GM19043 (cell line): Measurements from ENCODE around the gene ACAD10.
"Not testable (repeated sequence)": the region's sequence is repeated elsewhere in the genome, so short reads cannot be mapped to it uniquely, and the experiment has no call there.

Experiments
- ATAC-seq: cut with Tn5 transposase; IDR thresholded peaks from one replicate; pipeline ENCODE4 v1.9.1; 2021; ENCODE audit warnings: low read depth; ENCODE audit not compliant: unreplicated experiment

Gene ACAD10

DNA sequence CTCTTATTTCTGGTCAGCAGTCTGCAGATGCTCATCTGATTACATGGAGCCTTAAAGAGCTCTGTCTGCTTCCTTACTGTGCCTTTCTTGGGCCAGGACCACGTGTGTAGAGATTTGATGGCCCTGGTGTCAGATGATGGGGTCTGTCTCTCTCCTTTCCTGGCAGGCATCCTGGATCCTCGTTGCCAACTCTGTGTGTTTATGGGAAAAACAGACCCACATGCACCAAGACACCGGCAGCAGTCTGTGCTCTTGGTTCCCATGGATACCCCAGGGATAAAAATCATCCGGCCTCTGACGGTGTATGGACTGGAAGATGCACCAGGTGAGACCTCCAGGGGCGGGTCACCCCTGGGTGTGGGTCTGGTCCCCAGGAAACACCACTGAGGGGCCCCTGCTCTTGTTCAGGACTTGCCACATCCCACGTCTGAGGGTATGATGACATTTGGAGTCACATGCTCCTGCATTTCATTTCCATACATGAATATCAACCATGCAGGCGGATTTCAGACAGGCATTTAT, 62.4 kb downstream of the ACAD10 start:
- ATAC-seq, result no peak

DNA sequence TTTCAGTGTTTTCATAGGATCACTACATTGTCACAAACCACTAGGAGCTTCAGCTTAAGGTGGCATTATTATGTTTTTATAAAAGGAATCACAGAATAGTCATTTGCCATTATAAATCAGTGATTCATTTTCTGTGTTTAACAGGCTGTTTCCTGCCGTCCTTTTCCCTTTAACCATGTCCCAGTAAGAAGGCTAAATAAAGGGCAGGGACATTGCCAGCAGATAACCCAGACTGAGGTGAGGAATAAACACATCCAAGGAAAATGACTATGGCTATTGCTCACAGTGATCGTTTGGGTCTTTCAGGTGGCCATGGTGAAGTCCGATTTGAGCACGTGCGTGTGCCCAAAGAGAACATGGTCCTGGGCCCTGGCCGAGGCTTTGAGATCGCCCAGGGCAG, 63.0 kb downstream of the ACAD10 start:
- ATAC-seq, result no peak

DNA sequence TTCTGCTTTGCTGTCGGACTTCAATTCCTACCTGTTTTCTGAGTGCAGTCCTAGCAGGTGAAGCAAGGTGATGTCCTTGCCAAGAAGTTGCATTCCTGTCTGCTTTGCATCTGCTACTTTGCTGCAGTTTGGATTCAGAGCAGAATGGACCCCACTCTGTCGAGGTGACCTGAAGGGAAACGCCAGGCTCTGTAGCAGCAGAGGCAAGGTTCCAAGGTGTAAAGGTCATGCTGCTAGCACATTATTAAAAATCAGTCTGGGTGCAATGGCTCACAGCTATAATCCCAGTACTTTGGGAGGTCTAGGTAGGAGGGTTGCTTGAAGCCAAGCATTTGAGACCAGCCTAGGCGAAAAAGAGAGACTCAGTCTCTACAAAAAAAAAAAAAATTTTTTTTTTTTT, 63.5 kb downstream of the ACAD10 start:
- ATAC-seq, result no peak

DNA sequence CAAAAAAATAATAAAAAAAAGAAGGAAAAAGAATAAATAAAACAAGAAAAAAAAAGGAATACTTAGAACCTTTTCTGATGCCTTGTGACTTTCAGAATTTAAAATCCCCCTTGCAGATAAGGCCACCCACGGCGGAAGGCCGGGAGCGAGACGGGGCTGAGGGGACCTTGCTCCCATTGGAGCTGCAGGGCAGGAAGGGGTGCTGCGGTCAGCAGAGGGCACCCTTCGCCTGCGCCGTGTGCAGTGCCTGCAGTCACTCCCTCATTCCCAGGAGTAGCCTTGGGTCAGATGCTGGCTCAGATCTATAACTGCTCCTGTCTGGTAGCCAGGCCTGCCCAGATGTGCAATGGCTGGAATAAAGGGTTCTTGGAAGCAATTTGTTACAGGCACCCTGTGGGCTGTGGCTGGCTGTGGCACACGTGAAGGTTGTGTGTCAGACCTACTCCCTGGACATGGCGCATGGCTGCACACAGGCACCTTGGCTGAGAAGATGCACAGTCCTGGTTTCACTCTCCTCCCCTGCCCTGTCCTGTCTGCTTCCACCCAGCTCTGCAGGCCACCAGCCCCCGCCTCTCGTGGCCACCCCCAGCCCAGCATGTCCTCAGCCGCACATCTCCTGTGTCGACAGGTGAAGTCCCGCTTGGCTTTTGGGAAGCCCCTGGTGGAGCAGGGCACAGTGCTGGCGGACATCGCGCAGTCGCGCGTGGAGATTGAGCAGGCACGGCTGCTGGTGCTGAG, 67.5 kb downstream of the ACAD10 start:
- ATAC-seq, result no peak

DNA sequence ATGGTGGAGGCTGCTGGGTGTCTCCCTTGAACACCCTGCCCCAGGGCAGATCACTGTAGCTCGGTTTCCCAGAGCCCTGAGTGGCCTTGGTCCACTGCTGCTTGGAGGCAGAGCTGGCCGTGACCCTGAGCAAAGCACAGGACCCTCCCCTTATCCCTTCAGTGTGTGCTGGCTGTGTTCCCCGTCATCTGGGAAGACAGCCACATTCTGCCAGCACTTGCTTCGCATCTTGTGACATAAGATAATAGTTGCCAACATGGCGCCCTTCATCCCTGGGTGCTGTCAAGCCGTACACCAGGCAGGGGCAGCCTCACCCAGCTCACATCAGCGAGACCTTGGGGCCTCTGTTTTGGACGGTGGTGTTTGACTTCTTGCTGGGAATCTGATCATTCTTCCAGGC, 68.8 kb downstream of the ACAD10 start:
- ATAC-seq, result no peak

DNA sequence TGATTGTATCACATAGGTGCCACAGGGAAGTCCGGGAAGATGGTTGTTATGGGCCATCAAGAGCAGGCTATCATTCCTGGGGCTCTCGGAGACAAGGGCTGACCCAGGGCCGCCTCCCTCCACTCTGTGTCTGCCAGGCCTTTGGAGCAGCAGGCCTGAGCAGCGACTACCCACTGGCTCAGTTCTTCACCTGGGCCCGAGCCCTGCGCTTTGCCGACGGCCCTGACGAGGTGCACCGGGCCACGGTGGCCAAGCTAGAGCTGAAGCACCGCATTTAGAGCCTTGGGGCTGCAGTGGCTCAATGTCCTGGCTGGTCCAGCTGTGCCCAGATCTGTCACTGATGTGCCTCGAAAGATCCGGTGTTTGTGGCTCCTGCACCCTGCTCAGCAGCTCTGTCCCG, 70.3 kb downstream of the ACAD10 start:
- no peak for ATAC-seq

DNA sequence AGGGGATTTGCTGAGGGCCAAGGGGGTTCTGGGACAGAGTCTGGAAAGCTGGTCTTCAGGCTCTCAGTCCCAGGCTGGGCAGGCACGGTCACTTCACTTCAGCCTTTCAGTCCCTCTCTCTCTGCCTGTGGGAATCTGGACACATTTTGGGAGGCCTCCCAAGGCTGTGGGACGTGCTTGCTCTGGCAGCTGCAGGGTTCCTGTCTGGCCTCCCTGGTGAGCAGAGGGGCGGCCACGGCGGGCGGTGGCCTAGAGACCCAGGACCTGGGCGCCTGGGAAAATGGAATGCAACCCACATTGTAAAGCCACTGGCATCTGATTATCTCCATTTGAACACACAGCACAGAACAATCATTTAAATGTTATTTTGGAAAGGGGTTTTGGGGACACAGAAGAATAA, 70.8 kb downstream of the ACAD10 start:
- no peak for ATAC-seq

DNA sequence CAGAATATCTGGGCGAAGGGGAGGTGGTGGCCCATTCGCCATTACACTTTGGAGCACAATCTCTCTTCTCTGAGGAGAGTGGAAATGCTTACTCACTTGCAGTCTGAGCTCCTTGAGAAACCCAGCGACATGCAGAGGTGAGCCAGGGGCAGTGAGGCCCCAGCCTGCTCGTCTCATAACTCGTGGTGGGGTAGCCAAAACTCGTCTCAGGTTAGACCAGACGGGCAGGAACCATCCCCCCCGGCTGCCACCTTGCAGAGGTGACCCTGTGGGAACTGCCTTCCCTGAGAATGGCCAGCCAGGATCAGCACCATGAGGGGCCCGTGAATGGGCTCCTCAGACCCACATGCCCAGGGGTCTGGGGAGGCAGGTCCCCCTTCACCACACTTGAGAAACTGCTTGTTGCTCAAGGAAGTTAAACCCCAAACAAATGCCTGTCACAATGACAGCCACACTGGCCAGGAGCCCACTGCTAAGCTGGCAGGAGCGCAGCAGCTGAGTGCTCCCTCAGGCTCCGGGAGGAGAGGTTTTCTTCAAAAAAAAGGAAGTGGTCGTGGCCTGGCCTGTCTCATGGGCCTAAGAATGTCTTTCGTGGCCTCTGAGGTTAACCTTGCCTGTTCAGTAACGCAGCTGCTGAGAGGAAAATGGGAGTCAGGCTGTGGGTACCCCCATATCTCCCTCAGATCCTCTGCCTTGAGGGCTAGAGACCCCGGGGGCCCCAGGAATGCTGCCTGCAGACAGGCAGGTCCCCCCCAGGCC, 71.7 kb downstream of the ACAD10 start:
- peak; percentile 44 for ATAC-seq

DNA sequence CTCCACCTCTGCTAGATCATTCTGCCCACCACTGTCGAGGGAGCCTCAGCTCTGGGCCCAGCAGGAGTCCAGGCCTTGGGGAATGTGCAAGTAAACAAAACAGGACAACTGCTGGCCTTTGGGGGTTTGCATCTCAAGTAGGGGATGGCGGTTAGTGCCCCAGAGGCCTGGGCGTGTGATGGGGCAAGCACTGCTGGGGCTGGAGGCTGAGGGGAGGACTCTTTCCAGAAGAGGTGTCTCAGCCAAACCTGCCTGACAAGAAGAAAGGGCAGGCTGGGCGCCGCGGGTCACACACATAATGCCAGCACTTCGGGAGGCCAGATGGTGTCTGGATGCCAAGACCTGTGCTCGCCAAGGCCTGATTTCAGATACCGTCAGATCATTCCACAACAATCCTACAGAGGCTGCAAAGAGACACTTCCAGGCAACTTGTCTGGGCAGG, 72.3 kb downstream of the ACAD10 start:
- no peak for ATAC-seq

DNA sequence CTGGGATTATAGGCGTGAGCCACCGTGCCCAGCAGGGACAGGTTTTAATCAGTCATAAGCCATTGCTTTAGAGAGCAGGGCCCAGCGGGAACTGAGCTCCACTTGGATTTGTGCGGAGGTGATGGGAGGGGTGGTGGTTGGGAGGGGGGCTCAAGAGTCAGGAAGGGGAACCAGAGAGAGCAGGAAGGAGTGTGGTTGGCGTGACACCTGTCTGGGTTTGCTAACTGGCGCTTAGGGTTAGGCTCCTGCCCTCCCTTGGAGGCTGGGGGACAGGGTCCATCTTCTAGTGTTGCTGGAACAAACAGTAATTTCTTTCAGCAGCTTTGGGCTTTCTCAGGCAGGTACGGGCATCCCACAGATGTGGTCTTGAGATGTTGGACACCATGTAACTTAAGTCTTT, 73.4 kb downstream of the ACAD10 start:
- ATAC-seq, result no peak

DNA sequence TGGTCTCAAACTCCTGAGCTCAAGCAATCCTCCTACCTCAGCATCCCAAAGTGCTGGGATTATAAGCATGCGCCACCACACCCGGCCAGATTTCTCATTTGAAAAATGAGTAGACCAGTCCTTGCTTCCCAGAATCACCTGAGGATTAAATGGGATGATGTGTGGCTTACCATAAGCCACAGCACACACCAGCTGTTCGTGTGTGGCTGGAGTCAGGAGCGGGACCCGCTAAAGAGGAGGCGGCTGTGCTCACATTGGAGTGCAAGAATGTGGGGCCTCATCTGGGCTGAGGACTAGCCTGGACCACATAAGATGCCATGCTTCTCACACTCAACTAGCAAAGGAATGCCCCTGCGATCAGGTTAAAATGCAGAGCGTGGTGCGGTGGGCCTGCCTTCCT, 74.1 kb downstream of the ACAD10 start:
- ATAC-seq, result no peak

DNA sequence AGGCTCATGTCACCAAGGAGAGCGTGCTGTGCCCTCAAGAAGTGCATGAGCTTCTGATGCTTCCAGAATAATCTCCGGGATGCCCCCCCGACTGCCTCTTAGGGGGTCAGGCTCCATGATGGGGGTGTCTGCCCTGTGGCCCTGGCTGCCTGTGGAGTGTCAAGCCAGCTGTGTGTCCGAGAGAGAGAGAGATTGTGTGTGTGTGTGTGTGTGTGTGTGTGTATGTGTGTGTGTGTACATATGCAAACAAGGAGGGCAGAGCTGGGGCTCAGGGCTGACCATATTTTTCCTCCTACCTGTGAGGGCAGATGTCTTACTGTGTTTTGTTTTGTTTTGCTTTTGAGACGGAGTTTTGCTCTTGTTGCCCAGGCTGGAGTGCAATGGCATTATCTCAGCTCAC, 75.2 kb downstream of the ACAD10 start:
- ATAC-seq, result no peak

DNA sequence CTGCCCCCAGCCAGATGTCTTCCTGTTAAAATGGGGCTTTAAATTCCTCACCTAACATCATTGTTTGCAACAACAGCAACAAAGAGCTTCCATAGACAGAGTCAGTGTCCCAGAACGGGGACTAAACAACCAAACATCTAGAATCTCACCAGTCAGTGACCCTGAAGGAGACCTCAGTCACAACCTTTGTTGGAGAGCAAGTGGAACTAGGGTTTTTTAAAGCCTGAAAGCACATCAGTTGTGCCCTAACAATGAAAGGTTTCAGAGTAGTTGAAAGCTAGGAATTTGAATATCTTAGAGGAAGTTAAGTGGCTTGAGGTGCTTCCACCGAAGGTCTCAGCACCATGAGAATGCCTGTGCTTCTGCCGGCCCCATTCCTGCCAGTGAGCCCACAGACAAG, 75.9 kb downstream of the ACAD10 start:
- no peak for ATAC-seq

DNA sequence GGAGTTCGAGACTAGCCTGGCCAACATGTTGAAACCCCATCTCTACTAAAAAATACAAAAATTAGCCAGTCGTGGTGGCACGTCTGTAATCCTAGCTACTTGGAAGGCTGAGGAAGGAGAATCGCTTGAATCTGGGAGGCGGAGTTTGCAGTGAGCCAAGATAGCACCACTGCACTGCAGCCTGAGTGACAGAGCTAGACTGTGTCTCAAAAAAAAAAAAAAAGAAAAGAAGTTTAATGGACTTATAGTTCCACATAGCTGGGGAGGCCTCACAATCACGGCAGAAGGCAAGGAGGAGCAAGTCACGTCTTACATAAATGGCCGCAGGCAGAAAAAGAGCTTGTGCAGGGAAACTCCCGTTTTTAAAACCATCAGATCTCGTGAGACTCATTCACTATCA, 77.7 kb downstream of the ACAD10 start:
- not testable (repeated sequence) for ATAC-seq

DNA sequence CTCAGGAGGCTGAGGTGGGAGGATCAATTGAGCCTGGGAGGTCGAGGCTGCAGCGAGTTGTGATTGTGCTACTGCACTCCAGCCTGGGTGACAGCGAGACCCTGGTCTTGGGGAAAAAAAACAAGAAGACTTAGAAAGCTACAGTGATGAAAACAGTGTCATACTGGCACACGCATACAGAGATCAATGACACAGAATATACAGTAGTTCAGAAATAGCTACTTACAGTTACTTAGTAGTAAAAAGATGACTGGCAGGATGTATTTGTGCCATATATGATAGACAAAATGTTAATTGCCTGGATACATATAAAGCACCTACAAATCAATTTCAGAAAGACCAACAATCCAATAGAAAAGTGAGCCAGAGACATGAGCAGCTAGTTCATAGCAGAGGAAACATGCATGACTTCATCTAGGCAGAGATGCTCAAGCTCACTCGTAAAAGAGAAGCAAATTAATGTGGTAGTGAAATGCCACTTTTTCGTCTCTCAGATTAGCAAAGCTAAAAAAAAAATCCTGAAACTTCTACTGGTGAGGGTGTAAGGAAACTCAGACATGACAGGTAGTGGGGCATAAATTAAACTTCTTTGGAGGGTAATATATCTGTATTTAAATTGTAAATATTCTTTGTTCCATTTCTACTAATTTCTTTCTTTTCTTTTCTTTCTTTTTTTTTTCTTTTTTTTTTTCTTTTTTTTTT, 78.4 kb downstream of the ACAD10 start:
- no peak for ATAC-seq

DNA sequence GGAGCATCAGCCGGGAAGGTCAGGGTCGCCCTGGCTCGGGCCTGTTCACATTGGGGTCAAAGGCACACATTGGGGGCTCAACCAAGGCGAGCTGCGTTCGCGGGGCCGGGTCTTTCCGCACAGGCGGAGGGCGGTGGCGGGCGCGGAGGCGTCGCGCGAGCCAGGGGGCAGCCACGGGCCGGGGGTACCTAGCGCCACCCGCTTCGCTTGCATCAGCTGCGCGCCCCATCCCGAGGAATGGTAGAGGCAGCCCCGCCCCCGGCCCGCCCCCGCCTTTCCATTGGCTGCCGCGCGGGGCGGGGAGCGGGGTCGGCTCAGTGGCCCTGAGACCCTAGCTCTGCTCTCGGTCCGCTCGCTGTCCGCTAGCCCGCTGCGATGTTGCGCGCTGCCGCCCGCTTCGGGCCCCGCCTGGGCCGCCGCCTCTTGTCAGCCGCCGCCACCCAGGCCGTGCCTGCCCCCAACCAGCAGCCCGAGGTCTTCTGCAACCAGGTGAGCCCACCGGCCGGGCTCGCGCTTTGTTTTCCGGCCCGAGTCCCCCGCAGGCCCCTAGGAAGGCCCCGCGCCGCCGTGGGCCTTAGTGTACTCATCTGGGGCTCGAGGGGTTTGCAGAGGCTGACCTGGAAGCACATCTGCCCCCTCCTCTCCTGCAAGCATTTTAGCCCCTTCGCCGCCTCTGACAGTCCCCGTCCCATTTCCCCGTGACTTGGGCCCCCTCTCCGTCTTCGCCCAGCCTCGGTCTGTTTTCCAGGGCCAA, 80.9 kb downstream of the ACAD10 start, which contains the start of gene ALDH2:
Gene ALDH2 (plus strand): TSS at position 326 of the 754 bp plus-strand sequence. CDS start 50 bp downstream, at position 376.
- ATAC-seq, result no peak

DNA sequence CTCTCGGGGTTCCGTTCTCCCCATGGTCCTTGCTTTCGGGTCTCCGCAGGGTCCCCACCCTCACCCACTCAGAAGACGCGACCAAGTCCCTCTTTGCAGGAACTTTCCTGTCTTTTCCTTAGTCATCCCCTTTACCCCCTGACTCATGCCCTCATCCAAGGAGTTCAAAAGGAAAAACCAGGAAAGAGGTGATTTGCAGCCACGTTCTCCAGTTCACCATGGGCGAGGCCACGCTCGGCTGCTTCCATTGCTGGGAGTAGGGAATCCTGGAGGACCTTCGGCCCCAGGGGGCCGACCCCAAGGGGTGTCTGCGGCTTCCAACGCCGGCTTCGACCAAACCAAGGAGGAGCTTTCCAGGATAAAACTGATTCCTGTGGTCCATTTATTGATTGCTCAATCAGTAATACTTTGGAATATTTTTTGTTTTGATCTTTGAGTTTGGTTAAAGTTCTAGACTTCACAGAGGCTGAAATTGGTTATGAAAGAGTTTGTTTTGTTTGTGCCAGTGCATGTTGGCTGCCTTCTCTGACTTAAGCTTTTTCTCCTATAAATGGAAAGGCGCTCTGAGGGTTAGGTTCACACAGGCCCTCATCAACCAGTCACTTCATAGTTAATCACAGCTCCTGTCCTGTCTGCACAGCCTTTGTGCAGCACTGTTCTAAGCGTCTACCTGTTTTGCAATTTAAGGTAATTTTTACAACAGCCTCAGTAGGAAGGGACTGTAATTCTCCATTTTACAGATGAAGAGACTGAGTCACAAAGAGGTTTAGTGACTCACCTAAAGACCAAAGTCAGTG, 81.7 kb downstream of the ACAD10 start:
- no peak for ATAC-seq

DNA sequence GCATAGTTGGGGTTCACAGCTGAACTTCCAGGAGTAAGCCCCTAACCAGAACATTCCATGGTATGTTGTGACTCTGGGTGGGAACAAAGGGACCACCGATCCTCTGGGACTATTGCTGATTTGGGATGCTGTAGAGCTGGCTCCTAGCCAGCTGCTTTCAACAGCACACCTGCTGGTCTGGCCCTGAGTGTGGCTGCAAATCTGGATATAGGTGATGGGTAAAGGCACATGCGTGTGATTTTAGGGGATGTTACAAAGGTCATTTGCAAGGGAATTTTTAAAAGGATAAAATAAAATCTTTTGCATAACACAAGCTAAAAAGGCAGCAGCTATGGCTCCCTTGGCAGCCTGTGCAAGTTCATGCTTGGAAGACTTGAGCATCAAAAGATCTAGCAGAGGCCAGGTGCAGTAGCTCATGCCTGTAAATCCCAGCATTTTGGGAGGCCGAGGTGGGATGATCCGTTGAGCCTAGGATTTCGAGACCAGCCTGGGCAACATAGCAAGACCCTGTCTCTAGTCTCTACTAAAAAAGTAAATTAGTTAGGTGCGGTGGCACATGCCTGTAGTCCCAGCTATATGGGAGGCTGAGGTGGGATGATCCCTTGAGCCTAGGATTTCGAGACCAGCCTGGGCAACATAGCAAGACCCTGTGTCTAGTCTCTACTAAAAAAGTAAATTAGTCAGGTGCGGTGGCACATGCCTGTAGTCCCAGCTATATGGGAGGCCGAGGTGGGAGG, 82.5 kb downstream of the ACAD10 start:
- no peak for ATAC-seq

DNA sequence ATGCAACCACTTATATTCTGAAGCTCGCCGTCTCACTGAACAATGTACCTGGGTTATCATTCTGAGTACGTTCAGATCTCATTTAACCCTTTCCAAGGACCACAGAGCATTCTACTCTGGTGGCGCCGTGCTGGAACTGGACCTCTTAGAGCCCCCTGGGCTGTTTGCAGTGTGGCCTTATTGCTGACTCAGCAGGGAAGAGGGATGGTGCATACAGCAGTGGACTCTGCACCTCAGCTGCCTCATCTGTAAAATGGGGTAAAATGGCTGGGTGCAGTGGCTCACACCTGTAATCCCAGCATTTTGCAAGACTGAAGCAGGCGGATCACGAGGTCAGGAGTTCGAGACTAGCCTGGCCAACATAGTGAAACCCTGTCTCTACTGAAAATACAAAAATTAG, 83.7 kb downstream of the ACAD10 start:
- ATAC-seq, result no peak
